Measurements from ENCODE around the gene SLC35E4.
"Not testable (repeated sequence)": the region's sequence is repeated elsewhere in the genome, so short reads cannot be mapped to it uniquely, and the experiment has no call there.

The SLC35E4 gene, protein sequence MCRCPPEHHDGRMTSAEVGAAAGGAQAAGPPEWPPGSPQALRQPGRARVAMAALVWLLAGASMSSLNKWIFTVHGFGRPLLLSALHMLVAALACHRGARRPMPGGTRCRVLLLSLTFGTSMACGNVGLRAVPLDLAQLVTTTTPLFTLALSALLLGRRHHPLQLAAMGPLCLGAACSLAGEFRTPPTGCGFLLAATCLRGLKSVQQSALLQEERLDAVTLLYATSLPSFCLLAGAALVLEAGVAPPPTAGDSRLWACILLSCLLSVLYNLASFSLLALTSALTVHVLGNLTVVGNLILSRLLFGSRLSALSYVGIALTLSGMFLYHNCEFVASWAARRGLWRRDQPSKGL

GRCh38 chr22:30635273-30636225, at the start of gene SLC35E4:
Gene SLC35E4 (plus strand): TSS chr22:30635781. CDS start chr22:30636451, 670 bp downstream.
- peak; percentile 98 for DNase-seq (ENCODE audit: low spot score)

DNA sequence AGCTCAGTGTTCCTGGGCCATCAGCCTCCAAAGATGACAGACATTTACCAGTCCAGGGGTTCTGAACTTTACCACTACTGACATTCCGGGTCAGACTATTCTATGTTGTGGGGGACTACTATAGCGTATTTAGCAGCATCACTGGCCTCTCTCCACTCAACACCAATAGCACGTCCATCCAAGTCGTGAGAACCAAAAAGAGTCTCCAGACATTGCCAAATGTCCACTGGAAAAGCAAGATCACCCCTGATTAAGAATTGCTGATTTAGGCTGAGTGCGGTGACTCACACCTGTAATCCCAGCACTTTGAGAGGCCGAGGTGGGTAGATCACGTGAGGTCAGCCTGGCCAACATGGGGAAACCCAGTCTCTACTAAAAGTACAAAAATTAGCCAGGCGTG, 49.2 kb upstream of the SLC35E4 start:
- no peak for DNase-seq (ENCODE audit: low spot score)

GRCh38 chr22:30591191-30591587, 44.4 kb upstream of the SLC35E4 start:
- DNase-seq (ENCODE audit: low spot score): no peak

DNA sequence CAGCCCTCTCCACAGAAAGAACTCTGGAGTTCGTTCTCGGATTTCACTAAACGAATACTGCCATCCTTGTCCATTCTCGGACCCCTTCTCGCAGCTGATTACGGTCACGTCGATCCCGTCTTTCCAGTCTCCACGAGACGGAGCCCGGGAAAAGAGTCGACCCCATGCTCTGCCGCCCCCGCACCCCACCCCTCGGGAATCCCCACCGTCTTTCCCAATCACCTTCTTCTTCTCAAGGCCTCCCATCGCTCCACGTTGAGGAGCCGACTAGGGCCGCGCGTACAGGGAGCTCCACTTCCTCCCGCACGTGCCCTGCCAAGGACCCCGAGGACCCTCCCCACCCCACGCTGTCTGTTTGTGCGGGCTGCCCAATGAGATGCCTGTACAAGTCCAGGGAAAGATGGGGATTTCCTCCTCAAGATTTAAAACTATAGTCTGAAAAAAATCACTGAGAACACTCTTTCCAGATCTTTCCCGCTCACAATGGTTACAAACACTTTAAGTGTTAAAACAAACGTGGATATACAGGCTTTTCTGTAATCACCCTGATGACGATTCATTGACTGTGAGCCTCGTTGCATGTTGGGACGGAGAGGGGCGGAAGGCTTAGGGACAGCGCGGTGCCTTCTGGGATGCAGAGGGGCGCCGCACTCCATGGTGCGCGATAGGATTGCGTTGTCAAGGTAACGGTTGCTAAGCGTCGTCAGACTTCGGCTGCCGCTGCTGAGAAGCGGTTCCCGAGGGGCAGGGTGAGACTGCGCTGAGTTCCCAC, 43.8 kb upstream of the SLC35E4 start, which contains the start of gene PES1:
PES1 (minus strand) TSS at position 323 of the 772 bp plus-strand sequence; CDS start at position 246, 77 bp downstream.
- peak; percentile 99 for DNase-seq (ENCODE audit: low spot score)

- not testable (repeated sequence) for DNase-seq (ENCODE audit: low spot score)
These were observed 43.2 kb upstream of the SLC35E4 start for GRCh38 chr22:30592360-30592713.

DNA sequence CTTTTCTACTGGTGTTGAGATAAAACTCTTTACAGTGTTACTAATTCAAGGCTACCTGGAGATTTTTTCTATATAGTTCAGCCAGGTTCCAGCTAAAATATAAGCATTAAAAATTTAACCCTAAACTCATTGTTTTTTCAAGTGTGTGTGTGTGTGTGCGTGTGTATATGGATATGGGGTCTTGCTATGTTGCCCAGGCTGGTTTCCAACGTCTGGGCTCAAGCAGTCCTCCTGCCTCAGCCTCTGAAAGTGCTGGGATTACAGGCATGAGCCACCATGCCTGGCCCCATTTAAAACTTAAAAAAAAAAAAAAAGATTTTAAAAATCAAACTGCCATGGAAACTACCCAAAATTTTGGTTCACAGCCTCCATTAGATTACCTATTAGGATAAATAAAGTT, 39.4 kb upstream of the SLC35E4 start:
- no peak for DNase-seq (ENCODE audit: low spot score)

DNA sequence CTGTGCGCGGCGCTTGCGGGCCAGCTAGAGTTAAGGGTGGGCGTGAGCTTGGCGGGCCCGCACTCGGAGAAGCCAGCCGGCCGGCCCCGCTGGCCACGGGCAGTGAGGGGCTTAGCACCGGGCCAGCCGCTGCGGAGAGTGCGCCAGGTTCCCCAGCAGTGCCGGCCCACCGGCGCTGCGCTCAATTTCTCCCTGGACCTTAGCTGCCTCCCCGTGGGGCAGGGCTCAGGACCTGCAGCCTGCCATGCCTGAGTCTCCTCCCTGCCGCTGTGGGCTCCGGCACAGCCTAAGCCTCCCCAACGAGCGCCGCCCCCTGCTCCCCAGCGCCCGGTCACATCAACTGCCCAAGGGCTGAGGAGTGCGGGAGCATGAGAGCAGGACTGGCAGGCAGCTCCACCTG, 38.7 kb upstream of the SLC35E4 start:
- DNase-seq (ENCODE audit: low spot score): no peak

GRCh38 chr22:30598986-30599385, 36.6 kb upstream of the SLC35E4 start:
- DNase-seq (ENCODE audit: low spot score): no peak

DNA sequence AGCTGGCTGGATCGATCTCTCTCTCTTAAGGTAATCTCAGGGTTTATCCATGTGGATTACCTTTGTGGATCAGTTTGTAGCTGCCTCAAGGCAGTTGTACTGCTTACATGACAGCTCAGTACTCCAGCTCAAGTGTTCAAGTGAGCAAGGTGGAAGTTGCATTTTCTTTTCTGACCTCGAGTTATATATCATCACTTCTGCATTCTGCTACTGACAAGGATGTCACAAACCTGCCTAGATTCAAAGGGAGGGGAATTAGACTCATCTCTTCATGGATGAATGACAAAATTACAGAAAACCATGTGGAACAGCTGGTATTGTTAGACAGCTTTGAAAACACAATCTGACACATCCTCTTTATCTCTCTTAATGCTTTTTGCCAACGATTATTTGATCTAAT, 34.7 kb upstream of the SLC35E4 start:
- DNase-seq (ENCODE audit: low spot score): no peak

DNA sequence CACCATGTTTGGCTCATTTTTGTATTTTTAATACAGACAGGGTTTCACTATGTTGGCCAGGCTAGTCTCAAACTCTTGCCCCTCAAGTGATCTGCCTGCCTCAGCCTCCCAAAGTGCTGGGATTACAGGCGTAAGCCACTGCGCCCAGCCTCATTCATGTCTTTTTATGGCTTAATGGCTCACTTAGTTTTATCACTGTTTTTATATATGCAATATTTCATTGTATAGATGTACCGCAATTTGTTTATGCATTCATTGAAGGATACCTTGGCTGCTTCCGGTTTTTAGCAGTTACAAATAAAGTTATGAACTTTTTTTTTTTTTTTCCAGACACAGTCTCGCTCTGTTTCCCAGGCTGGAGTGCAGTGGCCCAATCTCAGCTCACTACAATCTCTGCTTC, 34.1 kb upstream of the SLC35E4 start:
- DNase-seq (ENCODE audit: low spot score): no peak

GRCh38 chr22:30602049-30602448, 33.5 kb upstream of the SLC35E4 start:
- no peak for DNase-seq (ENCODE audit: low spot score)

DNA sequence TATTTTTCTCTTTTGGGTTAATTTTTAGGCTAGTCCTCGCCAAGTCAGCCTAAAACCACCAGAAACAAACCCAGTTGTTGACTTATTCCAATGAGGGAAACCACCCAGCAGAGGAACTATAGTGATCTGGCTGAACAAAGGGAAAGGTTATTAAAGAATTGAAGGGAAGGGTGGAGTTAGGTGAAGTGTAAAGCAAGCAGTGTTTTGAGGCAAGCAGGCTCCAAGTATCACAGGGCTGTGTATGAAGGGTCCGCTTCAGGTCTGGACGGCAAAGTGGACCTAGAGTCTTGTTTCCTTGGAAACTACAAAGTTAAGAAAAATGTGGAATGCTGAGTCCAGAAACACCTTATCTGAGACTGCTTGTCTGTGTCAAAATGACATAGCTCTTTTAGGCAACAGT, 31.8 kb upstream of the SLC35E4 start:
- DNase-seq (ENCODE audit: low spot score): no peak

GRCh38 chr22:30604723-30605122, 30.9 kb upstream of the SLC35E4 start:
- no peak for DNase-seq (ENCODE audit: low spot score)

- peak; percentile 78 for DNase-seq (ENCODE audit: low spot score)
These were observed 30.0 kb upstream of the SLC35E4 start for GRCh38 chr22:30605449-30606110.

DNA sequence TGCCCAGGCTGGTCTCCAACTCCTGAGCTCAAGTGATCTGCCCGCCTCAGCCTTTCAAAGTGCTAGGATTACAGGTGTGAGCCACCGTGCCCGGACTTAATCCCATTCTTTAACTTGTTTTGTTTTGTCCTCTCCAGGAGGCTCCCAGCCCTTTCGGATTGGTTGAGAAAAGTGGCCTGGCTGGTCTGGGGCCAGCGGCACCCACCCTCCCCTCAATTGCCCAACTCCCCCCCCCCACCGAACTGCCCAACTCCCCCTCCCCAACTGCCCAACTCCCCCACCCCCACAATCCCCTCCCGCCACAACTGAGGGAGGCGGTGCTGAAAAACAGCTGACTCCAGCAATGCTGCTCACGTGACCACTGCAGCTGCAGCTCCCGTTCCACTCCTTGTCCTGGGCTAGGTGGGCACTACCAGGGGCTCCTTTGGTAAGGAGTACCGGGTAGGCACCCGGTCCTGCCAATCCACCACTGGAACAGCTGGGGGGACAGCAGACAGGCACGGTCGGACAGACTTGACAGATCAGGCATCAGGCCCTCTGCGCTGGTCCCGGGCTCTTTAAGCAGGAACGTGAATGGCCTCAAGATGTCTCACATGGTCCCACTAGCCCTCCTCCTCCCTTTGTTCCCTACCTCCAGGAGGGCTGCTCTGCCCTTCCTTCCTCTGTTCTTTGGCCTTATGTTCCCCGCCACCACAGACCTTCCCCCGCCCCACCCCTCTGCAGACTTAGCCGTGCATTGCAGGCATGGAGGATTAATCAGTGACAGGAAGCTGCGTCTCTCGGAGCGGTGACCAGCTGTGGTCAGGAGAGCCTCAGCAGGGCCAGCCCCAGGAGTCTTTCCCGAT, 28.9 kb upstream of the SLC35E4 start, which contains the start of gene TCN2:
TCN2 (plus strand) TSS at position 720 of the 845 bp plus-strand sequence. CDS start 158 bp downstream, outside the sequence.
- no peak for DNase-seq (ENCODE audit: low spot score)

- DNase-seq (ENCODE audit: low spot score): no peak
These were observed 28.2 kb upstream of the SLC35E4 start for GRCh38 chr22:30607300-30607930.

DNA sequence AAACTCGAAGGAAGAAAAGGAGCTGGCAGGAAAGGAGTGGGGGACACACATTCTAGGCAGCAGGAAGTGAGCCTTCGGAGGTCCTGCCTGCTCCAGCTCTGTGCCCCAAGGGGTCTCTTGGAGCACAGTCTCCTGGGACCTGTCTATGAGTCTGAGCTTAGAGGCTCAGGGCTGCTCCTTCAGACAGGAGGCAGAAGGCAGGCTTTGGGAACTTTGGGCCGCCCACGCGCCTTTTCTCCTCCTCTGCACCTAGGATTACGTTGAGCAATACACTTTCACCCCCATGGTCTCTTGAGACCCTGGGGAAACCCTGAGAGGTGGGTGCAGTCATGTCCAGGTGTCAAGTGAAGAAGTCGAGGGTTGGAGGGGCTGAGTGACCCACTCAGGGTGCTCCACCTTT, 27.6 kb upstream of the SLC35E4 start:
- DNase-seq (ENCODE audit: low spot score): no peak

- DNase-seq (ENCODE audit: low spot score): peak; percentile 68
These were observed 26.1 kb upstream of the SLC35E4 start for GRCh38 chr22:30609260-30610185.

DNA sequence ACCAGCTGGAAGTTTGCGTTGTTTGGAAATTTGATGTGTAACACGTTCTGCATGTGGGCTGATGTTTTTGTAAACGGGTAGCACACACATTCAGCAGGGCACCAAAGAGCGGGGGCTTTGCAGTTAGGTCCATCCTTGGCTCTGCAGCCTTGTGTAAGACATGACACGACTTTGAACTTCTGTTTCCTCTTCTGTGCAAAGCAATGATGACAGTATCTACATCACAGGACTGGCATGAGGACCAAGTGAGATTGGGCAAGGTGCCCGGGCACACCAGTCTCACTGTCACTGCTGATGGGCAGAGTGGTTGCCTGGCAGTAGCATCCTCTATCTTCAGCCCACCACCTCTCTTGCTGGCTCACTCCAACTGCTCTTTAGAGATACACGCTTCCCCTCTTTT, 25.3 kb upstream of the SLC35E4 start:
- DNase-seq (ENCODE audit: low spot score): no peak
